Transverse colon (tissue), 4 donors: ENCODE results near the gene TPSD1. TPM values are rescaled to one million over a fixed set of nuclear protein-coding genes. Genes with fewer than 3 reads are reported as not detected.

ENCODE experiments used
- DNase-seq: peaks from one replicate; pipeline ENCODE4 v3.0.0-alpha.2; 2019
- H3K27ac ChIP-seq, 4 donors: fragments of 200-600 bp; sonication (generic); 2 replicates each; pipeline ENCODE4 v1.5.1; 2016 to 2018; ENCODE audit warnings: inconsistent platforms in 4 of 4
- H3K27me3 ChIP-seq: fragments of 200-600 bp; sonication (generic); 2 replicates; pipeline ENCODE4 v1.5.1; 2017; ENCODE audit warnings: inconsistent platforms
- H3K36me3 ChIP-seq, 4 donors: fragments of 200-600 bp; sonication (generic); 2 replicates each; pipeline ENCODE4 v1.5.1; 2017 to 2019; ENCODE audit warnings: inconsistent platforms in 4 of 4
- H3K4me1 ChIP-seq, 4 donors: fragments of 200-600 bp; sonication (generic); 2 replicates each; pipeline ENCODE4 v1.5.1; 2017 to 2020; ENCODE audit warnings: inconsistent platforms in 4 of 4
- H3K4me3 ChIP-seq, 4 donors: fragments of 200-600 bp; sonication (generic); 1 replicate in 1 of 4; 2 replicates in 3 of 4; pipeline versions ENCODE4 v1.5.1 to v1.6.1; 2017 to 2019; ENCODE audit warnings: inconsistent platforms in 4 of 4
- H3K9me3 ChIP-seq, 2 donors: fragments of 200-600 bp; sonication (generic); 2 replicates each; pipeline ENCODE4 v1.5.1; 2017 to 2019; ENCODE audit warnings: inconsistent platforms in 2 of 2
- EP300 ChIP-seq: sonication (generic); formaldehyde crosslinking; IDR thresholded peaks from one replicate; pipeline ENCODE4 v1.6.1; 2017; ENCODE audit warnings: antibody characterized with exemption, low read depth
- POLR2A ChIP-seq: fragments of 450-650 bp; IDR thresholded peaks from one replicate; pipeline ENCODE4 v1.6.1; 2016; ENCODE audit warnings: antibody characterized with exemption, mild to moderate bottlenecking, moderate library complexity
- POLR2AphosphoS5 ChIP-seq, 3 donors: sonication (generic); formaldehyde crosslinking; IDR thresholded peaks; one replicate each; pipeline ENCODE4 v1.6.1; 2016; ENCODE audit warnings: antibody characterized with exemption in 3 of 3
- WGBS, 2 donors: methylation state at CpG; one replicate each; pipeline ENCODE4 v1.1.5; 2018; ENCODE audit warnings: low coverage in 1 of 2; 5-methylcytosine and 5-hydroxymethylcytosine counted together
- in situ Hi-C, 4 donors: fragments of 200-750 bp; cut with MboI; loops; one replicate each; pipeline versions ENCODE4 v1.15.0 to v1.15.1; 2017; ENCODE audit warnings: low sequenced_read_pairs in 3 of 4, low pct_ligation_motif_present in 1 of 4, low pct_unique_long_range_greater_than_20kb in 1 of 4
- intact Hi-C: fragments of 100-400 bp; cut with DNase I; formaldehyde crosslinking; loops from one replicate; pipeline ENCODE4 v1.15.1; 2023; ENCODE audit warnings: low total_unique reads
- total RNA-seq, 4 donors: library from RNA; depleted of rRNA; stranded (reverse); fragments of >200 nt; gene quantifications; one replicate each; pipeline ENCODE4 v1.1.0, GENCODE V29; 2016
- TF ChIP-seq, protein P1 (sequence below), 5 experiments: fragments of 200-600 bp in 3 of 5; fragments of 450-650 bp in 2 of 5; sonication (generic) in 3 of 5; IDR thresholded peaks; 1 replicate in 2 of 5; 2 replicates in 3 of 5; pipeline ENCODE4 v1.5.1; 2016 to 2017; ENCODE audit warnings: antibody characterized with exemption in 5 of 5, inconsistent platforms in 3 of 5, mild to moderate bottlenecking in 2 of 5, moderate library complexity in 1 of 5

Gene TPSD1
- total RNA-seq, 4 donors from 2014 or later = 4.6 to 12.0 (median 7.8) TPM; not detected in 1

DNA sequence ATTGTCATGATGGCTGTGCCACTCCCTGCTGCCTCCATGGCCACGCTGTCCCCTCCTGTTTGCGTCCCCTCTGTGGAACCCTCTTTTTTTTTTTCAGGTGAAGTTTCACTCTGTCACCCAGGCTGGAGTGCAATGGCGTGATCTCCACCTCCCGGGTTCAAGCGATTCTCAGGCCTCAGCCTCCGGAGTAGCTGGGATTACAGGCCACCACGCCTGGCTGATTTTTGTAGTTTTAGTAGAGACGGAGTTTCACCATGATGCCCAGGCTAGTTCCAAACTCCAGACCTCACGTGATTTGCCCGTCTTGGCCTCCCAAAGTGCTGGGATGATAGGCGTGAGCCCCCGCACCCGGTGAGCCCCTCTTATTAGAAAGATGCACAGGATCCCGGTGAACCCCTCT, 42.5 kb downstream of the TPSD1 start:
- in situ Hi-C loops = no loop called here
- Histone ChIP-seq H3K4me3 (no peak overlapping the region), H3K27ac (no peak overlapping the region), H3K4me1 (peaks cover 7 to 23% (median 17%) of the 10 kb centered on the region in 4 donors), H3K9me3 (no peaks in the 10 kb centered on the region), H3K36me3 (no peaks in the 10 kb centered on the region), H3K27me3 (peaks cover 41% of the 10 kb centered on the region)
- intact Hi-C loops = no loop called here
- no peak for DNase-seq
- TF ChIP-seq, protein P1, sequence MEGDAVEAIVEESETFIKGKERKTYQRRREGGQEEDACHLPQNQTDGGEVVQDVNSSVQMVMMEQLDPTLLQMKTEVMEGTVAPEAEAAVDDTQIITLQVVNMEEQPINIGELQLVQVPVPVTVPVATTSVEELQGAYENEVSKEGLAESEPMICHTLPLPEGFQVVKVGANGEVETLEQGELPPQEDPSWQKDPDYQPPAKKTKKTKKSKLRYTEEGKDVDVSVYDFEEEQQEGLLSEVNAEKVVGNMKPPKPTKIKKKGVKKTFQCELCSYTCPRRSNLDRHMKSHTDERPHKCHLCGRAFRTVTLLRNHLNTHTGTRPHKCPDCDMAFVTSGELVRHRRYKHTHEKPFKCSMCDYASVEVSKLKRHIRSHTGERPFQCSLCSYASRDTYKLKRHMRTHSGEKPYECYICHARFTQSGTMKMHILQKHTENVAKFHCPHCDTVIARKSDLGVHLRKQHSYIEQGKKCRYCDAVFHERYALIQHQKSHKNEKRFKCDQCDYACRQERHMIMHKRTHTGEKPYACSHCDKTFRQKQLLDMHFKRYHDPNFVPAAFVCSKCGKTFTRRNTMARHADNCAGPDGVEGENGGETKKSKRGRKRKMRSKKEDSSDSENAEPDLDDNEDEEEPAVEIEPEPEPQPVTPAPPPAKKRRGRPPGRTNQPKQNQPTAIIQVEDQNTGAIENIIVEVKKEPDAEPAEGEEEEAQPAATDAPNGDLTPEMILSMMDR (IDR thresholded peaks at IDR 0.05) = no peak
- TF ChIP-seq EP300 = no peak
- WGBS, 2 donors = 94 to 95% methylated on average over 2 to 14 of the region's 14 CpGs

DNA sequence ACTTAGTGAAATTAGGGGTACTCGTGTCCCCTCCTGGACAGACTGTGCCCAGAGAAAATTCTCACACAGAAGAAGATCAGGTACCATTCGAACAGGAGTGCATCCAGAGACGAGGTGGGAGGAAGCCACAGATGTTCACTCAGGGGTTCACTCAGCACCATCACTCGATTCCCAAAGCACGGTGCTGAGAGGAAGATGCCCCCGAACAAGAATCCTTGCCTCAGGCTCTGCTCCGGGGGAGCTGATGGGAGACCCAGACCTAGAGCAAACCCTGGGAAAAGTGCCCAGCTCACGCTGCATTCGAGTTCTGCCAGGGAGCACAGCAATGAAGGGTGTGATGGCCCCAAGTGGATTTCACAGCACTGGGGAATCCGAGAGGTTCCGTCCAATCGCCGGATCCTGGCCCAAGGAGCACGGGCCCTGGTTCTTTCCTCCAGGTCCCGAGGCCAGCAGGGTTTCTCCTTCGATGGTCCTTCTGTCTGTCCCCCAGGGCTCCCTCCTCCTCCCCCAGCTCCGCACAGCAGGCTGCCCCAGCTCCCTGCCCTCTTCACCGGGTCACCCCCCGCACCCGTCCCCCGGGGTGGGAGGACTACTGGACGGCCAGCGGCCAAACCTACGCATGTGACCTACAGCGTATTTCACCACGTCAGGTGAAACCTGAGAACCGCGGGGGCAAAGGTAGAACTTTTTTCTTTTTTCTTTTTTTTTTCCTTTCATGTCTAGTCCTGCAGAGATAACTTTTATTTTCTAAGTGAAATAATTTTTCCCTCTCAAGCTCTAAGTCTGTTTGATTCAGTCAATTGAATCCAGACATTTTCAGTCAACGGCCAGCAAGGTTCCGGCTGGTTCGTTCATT, 43.4 kb downstream of the TPSD1 start:
- no peak for TF ChIP-seq POLR2A
- TF ChIP-seq, protein P1 (IDR thresholded peaks at IDR 0.05) = no peak
- no peak for TF ChIP-seq EP300
- Histone ChIP-seq H3K4me3 (no peak overlapping the region), H3K27ac (no peak overlapping the region), H3K9me3 (no peaks in the 10 kb centered on the region), H3K36me3 (no peaks in the 10 kb centered on the region), H3K4me1 (peaks cover 7 to 29% (median 24%) of the 10 kb centered on the region in 4 donors), H3K27me3 (peaks cover 35% of the 10 kb centered on the region)
- no peak for DNase-seq
- WGBS, 2 donors = 40 to 63% methylated on average over 7 to 31 of the region's 31 CpGs
- intact Hi-C loops = no loop called here
- in situ Hi-C loops = no loop called here

DNA sequence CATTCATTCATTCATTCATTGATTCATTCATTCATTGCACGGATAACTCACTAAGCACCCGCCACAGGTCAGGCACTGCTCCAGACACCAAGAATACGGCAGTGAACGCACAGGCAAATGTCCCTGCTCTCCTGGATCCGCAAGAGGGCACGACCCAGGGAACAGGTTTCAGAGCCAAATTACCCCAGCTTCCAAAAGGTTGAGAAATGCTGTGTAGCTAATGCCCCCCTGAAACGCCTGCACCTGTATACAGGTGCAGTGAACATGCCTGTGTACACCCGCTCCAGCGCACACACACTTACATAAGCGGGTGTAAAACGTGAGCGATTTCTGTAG, 44.0 kb downstream of the TPSD1 start:
- Histone ChIP-seq H3K36me3 (no peaks in the 10 kb centered on the region), H3K9me3 (no peaks in the 10 kb centered on the region), H3K27me3 (peaks cover 32% of the 10 kb centered on the region), H3K4me1 (peaks cover 7 to 29% (median 24%) of the 10 kb centered on the region in 4 donors), H3K27ac (no peak overlapping the region), H3K4me3 (no peak overlapping the region)
- no peak for DNase-seq
- TF ChIP-seq POLR2A (no peak), EP300 (no peak), POLR2AphosphoS5 (IDR thresholded peaks at IDR 0.05) (no peak)
- TF ChIP-seq, protein P1 (IDR thresholded peaks at IDR 0.05) = no peak
- intact Hi-C loops (no loop called here), in situ Hi-C loops (no loop called here)
- 54 to 55% methylated on average over 6 to 12 of the region's 12 CpGs for WGBS, 2 donors

DNA sequence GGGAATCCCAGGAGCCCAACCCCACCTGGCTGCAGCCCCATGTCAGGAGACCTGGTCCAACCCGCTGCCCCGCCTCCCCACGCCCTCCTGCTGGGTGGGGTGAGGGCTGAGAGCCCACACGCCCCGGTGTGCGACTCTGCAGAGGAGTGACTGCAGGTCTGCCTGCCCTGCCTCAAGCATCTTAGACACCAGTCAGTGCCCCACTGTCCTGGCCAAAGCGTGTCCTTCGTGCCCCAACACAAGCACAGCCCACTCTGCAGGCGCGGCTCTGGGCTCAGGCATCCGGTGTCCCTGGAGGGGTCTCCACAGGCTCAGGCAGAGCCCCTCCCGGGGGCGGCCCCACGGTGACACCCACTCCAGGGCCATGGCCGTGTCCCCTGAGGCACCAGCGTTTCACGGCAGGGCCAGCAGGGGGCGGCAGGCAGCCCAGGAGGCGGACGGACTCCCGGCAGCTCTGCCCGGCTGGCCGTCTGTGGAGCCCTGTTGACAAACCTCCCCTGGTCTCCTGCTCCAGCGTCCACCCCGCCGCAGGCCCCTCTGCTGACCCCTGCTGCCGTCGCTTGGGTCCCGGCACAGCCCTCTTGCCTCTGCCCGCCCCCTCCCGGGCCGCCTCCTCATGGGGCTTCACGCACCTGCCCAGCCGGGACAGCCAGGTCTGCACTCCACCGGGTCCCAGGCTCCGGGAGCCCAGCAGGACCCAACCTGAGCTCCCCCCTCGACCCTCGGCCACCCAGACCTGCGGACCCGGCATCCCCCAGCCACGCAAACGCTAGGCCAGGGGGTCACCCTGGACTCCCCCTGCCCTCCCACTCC, 45.0 kb downstream of the TPSD1 start:
- peaks cover 32% of the 10 kb centered on the region for H3K27me3 ChIP-seq
- intact Hi-C loops (no loop called here), in situ Hi-C loops (no loop called here)
- TF ChIP-seq EP300 (no peak), POLR2AphosphoS5 (IDR thresholded peaks at IDR 0.05) (no peak), POLR2A (no peak)
- TF ChIP-seq, protein P1 (IDR thresholded peaks at IDR 0.05) = peak; percentile 78 to 91 (median 86)
- H3K9me3 ChIP-seq = no peaks in the 10 kb centered on the region
- H3K36me3 ChIP-seq = no peaks in the 10 kb centered on the region
- H3K4me3 ChIP-seq = peak overlapping the region in 2 of 4 donors; percentile 16 to 23
- 14% methylated on average over 23 of the region's 42 CpGs; no CpG with 5 or more reads in 1 of the 2 donors for WGBS, 2 donors
- H3K4me1 ChIP-seq = peaks cover 7 to 29% (median 24%) of the 10 kb centered on the region in 4 donors
- no peak overlapping the region for H3K27ac ChIP-seq
- DNase-seq = peak; percentile 84
